ENCODE measurements around the gene BPTF. TPM values are rescaled to one million over a fixed set of nuclear protein-coding genes. Genes with fewer than 3 reads are reported as not detected.

BPTF gene
- polyA plus RNA-seq, 2 of the 4 experiments (the other 2 are of a cell fraction) = 26.3 to 60.7 TPM

GRCh38 chr17:67963145-67963572 lies 137.9 kb downstream of the BPTF start (continued):
- TF ChIP-seq HEYL (CRISPR knock-in tag; IDR thresholded peaks at IDR 0.05) (peak; percentile 50; the same call in 1 of the 2 replicates), EHF (CRISPR knock-in tag; IDR thresholded peaks at IDR 0.05) (peak; percentile 71; the same call in 1 of the 2 replicates), RAD21 (conservative IDR thresholded peaks at IDR 0.05 in 1 of 2, IDR thresholded peaks at IDR 0.05 in 1 of 2) (peak; percentile 44 to 49; a peak in 4 of 5 replicates), FOSB (CRISPR knock-in tag; IDR thresholded peaks at IDR 0.05) (peak; percentile 73; the same call in 1 of the 2 replicates)

- DNase-seq (ENCODE audit: low read depth in 1 of 2, low spot score in 1 of 2) = no peak
- Histone ChIP-seq H3K4me2 (no peak overlapping the region), H3K4me1 (no peaks in the 10 kb centered on the region), H3K4me3 (no peak overlapping the region), H3K9me3 (no peaks in the 10 kb centered on the region), H3K27ac (no peak overlapping the region)
- TF ChIP-seq JUNB (IDR thresholded peaks at IDR 0.05) (no peak), BHLHE40 (IDR thresholded peaks at IDR 0.05; ENCODE audit: low read depth, low read length) (no peak), ZNF302 (CRISPR knock-in tag; IDR thresholded peaks at IDR 0.05) (no peak), EP300 (IDR thresholded peaks at IDR 0.05) (no peak), POLR2A (IDR thresholded peaks at IDR 0.05; ENCODE audit: low read length) (no peak), TFCP2L1 (CRISPR knock-in tag; IDR thresholded peaks at IDR 0.05) (no peak), REST (IDR thresholded peaks at IDR 0.05) (no peak)
- FAIRE-seq = no peak
- ChIA-PET POLR2A (no interaction called here), CTCF (interaction anchor here (1.0 to 1.7 kb wide), 2 partner anchors 8 to 41 kb away, joined by 3 to 5 read pairs; no protein-coding TSS in a partner anchor)
- 90% methylated on average over 7 of the region's 7 CpGs for WGBS (ENCODE audit: missing lambda C conversion rate)
- no peak for ATAC-seq
Measured at GRCh38 chr17:67970783-67971182, 145.5 kb downstream of the BPTF start.

- H3K4me3 ChIP-seq = no peak overlapping the region
- no peak for DNase-seq (ENCODE audit: low read depth in 1 of 2, low spot score in 1 of 2)
- H3K4me2 ChIP-seq = no peak overlapping the region
- ChIA-PET CTCF (interaction anchor here (1.3 to 2.6 kb wide), 3 partner anchors 15 to 33 kb away, joined by 3 to 10 read pairs (median 3); no protein-coding TSS in a partner anchor), POLR2A (no interaction called here)
- H3K9me3 ChIP-seq = no peaks in the 10 kb centered on the region
- H3K27ac ChIP-seq = no peak overlapping the region
- no peak for ATAC-seq
- FAIRE-seq = no peak
- peaks cover 8% of the 10 kb centered on the region; the same call in 2 of the 3 replicates for H3K4me1 ChIP-seq
- TF ChIP-seq RARB (CRISPR knock-in tag; IDR thresholded peaks at IDR 0.05) (no peak), KDM5A (IDR thresholded peaks at IDR 0.05) (no peak), HMGXB4 (CRISPR knock-in tag; IDR thresholded peaks at IDR 0.05; ENCODE audit: borderline replicate concordance) (no peak), RNF2 (IDR thresholded peaks at IDR 0.05; ENCODE audit: borderline replicate concordance, low read depth) (no peak), NR3C1 (IDR thresholded peaks at IDR 0.05) (no peak), MYC (IDR thresholded peaks at IDR 0.05; ENCODE audit: borderline replicate concordance, low read length) (no peak), MAZ (IDR thresholded peaks at IDR 0.05; ENCODE audit: borderline replicate concordance, low read depth, low read length) (no peak), SREBF2 (IDR thresholded peaks at IDR 0.05) (no peak), SMC3 (IDR thresholded peaks at IDR 0.05) (no peak), CHD4 (IDR thresholded peaks at IDR 0.05; ENCODE audit: borderline replicate concordance) (no peak)
- WGBS (ENCODE audit: missing lambda C conversion rate) = 92% methylated on average over 9 of the region's 9 CpGs
Measured at GRCh38 chr17:67974185-67974584, 148.9 kb downstream of the BPTF start.

Data from A549 (cell line).